Activated CD4-positive, alpha-beta T cell treated with anti-CD3 and anti-CD28 coated beads for 48 hours (primary cell): ENCODE results near the gene ADGRF4.

ENCODE experiments used
- DNase-seq: peaks from one replicate; pipeline ENCODE4 v3.0.0-alpha.2; 2020

ADGRF4 gene

GRCh38 chr6:47698342-47698787 lies at the start of gene ADGRF4:
Gene ADGRF4 (plus strand): TSS chr6:47698580. CDS start chr6:47707246, 8,666 bp downstream.
- DNase-seq, result peak; percentile 7

GRCh38 chr6:47650553-47651432 lies 47.6 kb upstream of the ADGRF4 start:
- DNase-seq, result no peak

GRCh38 chr6:47651505-47651944 lies 46.9 kb upstream of the ADGRF4 start:
- no peak for DNase-seq

GRCh38 chr6:47653706-47654105 lies 44.7 kb upstream of the ADGRF4 start:
- DNase-seq, result no peak

GRCh38 chr6:47654255-47654654 lies 44.1 kb upstream of the ADGRF4 start:
- no peak for DNase-seq

GRCh38 chr6:47655719-47656595 lies 42.4 kb upstream of the ADGRF4 start:
- peak; percentile 60 for DNase-seq

- no peak for DNase-seq
Observed at GRCh38 chr6:47661960-47662359, 36.4 kb upstream of the ADGRF4 start.

GRCh38 chr6:47663462-47664216 lies 34.7 kb upstream of the ADGRF4 start:
- no peak for DNase-seq

GRCh38 chr6:47665112-47665511 lies 33.3 kb upstream of the ADGRF4 start:
- DNase-seq, result no peak

- no peak for DNase-seq
Observed at GRCh38 chr6:47669684-47670513, 28.5 kb upstream of the ADGRF4 start.

GRCh38 chr6:47670851-47671250 lies 27.5 kb upstream of the ADGRF4 start:
- DNase-seq, result no peak

GRCh38 chr6:47671777-47672176 lies 26.6 kb upstream of the ADGRF4 start:
- DNase-seq, result no peak

GRCh38 chr6:47672816-47673215 lies 25.6 kb upstream of the ADGRF4 start:
- DNase-seq, result no peak

GRCh38 chr6:47674673-47675072 lies 23.7 kb upstream of the ADGRF4 start:
- no peak for DNase-seq

GRCh38 chr6:47677381-47678100 lies 20.8 kb upstream of the ADGRF4 start:
- DNase-seq, result no peak

- DNase-seq, result no peak
Observed at GRCh38 chr6:47678739-47679138, 19.6 kb upstream of the ADGRF4 start.

GRCh38 chr6:47679322-47679906 lies 19.0 kb upstream of the ADGRF4 start:
- DNase-seq, result no peak

GRCh38 chr6:47680051-47680450 lies 18.3 kb upstream of the ADGRF4 start:
- DNase-seq, result no peak

- DNase-seq, result no peak
Observed at GRCh38 chr6:47680724-47681123, 17.7 kb upstream of the ADGRF4 start.

- no peak for DNase-seq
Observed at GRCh38 chr6:47681201-47681990, 17.0 kb upstream of the ADGRF4 start.
